Keratinocyte (primary cell): ENCODE measurements around the gene GPAT3. TPM values are rescaled to one million over a fixed set of nuclear protein-coding genes. Genes with fewer than 3 reads are reported as not detected.
A peak's percentile ranks its signal among the peaks of the same experiment; 100 is the strongest.

Experiments
- DNase-seq: peaks from one replicate; pipeline ENCODE4 v3.0.0-alpha.2; 2011; ENCODE audit warnings: low read depth, missing footprints, low spot score
- FAIRE-seq: peaks from 2 replicates; lab custom pipeline; 2011; peaks lifted over from hg19 to GRCh38; lab: Jason Lieb, UNC
- H2AFZ ChIP-seq: 2 replicates; pipeline ENCODE4 v1.6.0; 2012; ENCODE audit warnings: low read length, control low read depth, inconsistent platforms; ENCODE audit not compliant: control insufficient read depth
- H3K27ac ChIP-seq: 2 replicates; pipeline ENCODE4 v1.5.1; 2011; ENCODE audit warnings: low read length; ENCODE audit not compliant: control insufficient read depth, insufficient read depth
- H3K27me3 ChIP-seq: 3 replicates; pipeline ENCODE4 v1.6.0; 2011; ENCODE audit warnings: low read length; ENCODE audit not compliant: control insufficient read depth, insufficient read depth; ENCODE audit errors: extremely low read depth
- H3K36me3 ChIP-seq, 2 experiments: 2 replicates in 1 of 2; 3 replicates in 1 of 2; pipeline ENCODE4 v1.5.1; 2011; ENCODE audit warnings: low read length in 2 of 2, mild to moderate bottlenecking in 1 of 2; ENCODE audit not compliant: control insufficient read depth in 2 of 2, insufficient read depth in 2 of 2; ENCODE audit errors: extremely low read depth in 1 of 2
- H3K4me1 ChIP-seq: 3 replicates; pipeline ENCODE4 v1.5.1; 2011; ENCODE audit warnings: low read length; ENCODE audit not compliant: control insufficient read depth, insufficient read depth; ENCODE audit errors: extremely low read depth
- H3K4me2 ChIP-seq: 3 replicates; pipeline ENCODE4 v1.6.0; 2011; ENCODE audit warnings: low read depth, low read length; ENCODE audit not compliant: control insufficient read depth, insufficient read depth; ENCODE audit errors: extremely low read depth
- H3K4me3 ChIP-seq, 3 experiments: fragments of 200-600 bp in 1 of 3; sonication (generic) in 1 of 3; 2 replicates in 2 of 3; 3 replicates in 1 of 3; pipeline ENCODE4 v1.5.1; 2011 to 2016; ENCODE audit warnings: low read length in 3 of 3, mild to moderate bottlenecking in 3 of 3, control low read depth in 2 of 3, inconsistent platforms in 1 of 3, low read depth in 1 of 3, mixed read lengths in 1 of 3, mixed run types in 1 of 3, moderate library complexity in 1 of 3; ENCODE audit not compliant: control insufficient read depth in 2 of 3, insufficient read depth in 2 of 3; ENCODE audit errors: extremely low read depth in 1 of 3
- H3K79me2 ChIP-seq: 2 replicates; pipeline ENCODE4 v1.6.0; 2012; ENCODE audit warnings: low read length; ENCODE audit not compliant: control insufficient read depth, insufficient read depth
- H3K9ac ChIP-seq: 3 replicates; pipeline ENCODE4 v1.6.0; 2011; ENCODE audit warnings: low read length; ENCODE audit not compliant: control insufficient read depth, insufficient read depth; ENCODE audit errors: extremely low read depth
- H3K9me1 ChIP-seq: 3 replicates; pipeline ENCODE4 v1.6.0; 2011; ENCODE audit warnings: low read length; ENCODE audit not compliant: control insufficient read depth, insufficient read depth; ENCODE audit errors: extremely low read depth
- H3K9me3 ChIP-seq: 2 replicates; pipeline ENCODE4 v1.5.1; 2012; ENCODE audit warnings: low read depth, low read length; ENCODE audit not compliant: control insufficient read depth
- H4K20me1 ChIP-seq: 3 replicates; pipeline ENCODE4 v1.6.0; 2011; ENCODE audit warnings: low read length; ENCODE audit not compliant: control insufficient read depth, insufficient read depth; ENCODE audit errors: extremely low read depth
- EZH2 ChIP-seq: IDR thresholded peaks from one replicate; pipeline ENCODE4 v1.6.1; 2012; ENCODE audit warnings: inconsistent platforms, mild to moderate bottlenecking, low read length, moderate library complexity
- dilution Hi-C: fragments of 300-500 bp; cut with MboI; formaldehyde crosslinking; loops from one replicate; pipeline ENCODE4 v1.7.0; 2020; ENCODE audit warnings: low sequenced_read_pairs; ENCODE audit not compliant: extremely low pct_ligation_motif_present
- polyA plus RNA-seq, 5 experiments: library from polyadenylated mRNA; depleted of rRNA in 3 of 5; stranded (reverse) in 3 of 5; stranded (forward) in 1 of 5; unstranded in 1 of 5; fragments of >200 nt; gene quantifications; 1 replicate in 1 of 5; 2 replicates in 3 of 5; 3 replicates in 1 of 5; pipeline versions ENCODE4 v1.2.1 to v1.2.3, GENCODE V29; 2011 to 2012; ENCODE audit warnings: missing spikeins in 2 of 5, low read depth in 1 of 5, low replicate concordance in 1 of 5
- TF ChIP-seq, protein P1 (sequence below), 3 experiments: IDR thresholded peaks in 1 of 3; conservative IDR thresholded peaks in 1 of 3; optimal IDR thresholded peaks in 1 of 3; 2 replicates in 2 of 3; 3 replicates in 1 of 3; pipeline versions ENCODE3 to v1.5.1; 2011; ENCODE audit warnings: low read length in 3 of 3, mild to moderate bottlenecking in 3 of 3, moderate library complexity in 2 of 3, control low read depth in 1 of 3, inconsistent platforms in 1 of 3; ENCODE audit not compliant: insufficient read depth in 2 of 3; ENCODE audit errors: extremely low read depth in 1 of 3

The GPAT3 gene
- polyA plus RNA-seq, 1 donor (not counting 4 experiments of a cell fraction or from before 2014, with no cell fraction given): 2.4 TPM

DNA sequence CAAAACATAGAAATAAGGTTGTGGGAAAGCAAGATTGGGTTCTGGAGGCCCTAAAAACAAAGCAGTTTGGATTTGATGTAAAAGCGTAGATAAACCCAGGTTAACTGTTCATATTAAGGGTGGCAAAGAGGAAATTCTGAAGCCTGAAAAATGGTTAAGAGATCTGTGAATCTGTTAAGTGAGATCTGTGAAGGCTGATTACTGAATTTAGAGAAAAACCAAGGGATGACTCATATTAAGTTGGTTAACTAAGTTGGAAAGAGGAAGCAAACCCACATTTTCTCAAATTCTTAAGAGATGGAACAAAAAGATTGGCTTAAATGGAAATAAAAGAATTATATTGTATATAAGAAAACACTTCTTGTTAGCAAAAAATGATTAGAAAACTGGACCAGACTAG is 22.8 kb downstream of the GPAT3 start:
- Histone ChIP-seq H3K79me2 (no peaks in the 10 kb centered on the region), H3K4me2 (no peak overlapping the region), H3K27me3 (no peaks in the 10 kb centered on the region), H3K9ac (no peak overlapping the region), H3K36me3 (no peaks in the 10 kb centered on the region), H3K4me1 (peaks cover 12% of the 10 kb centered on the region), H3K4me3 (no peak overlapping the region), H3K9me3 (no peaks in the 10 kb centered on the region), H4K20me1 (no peaks in the 10 kb centered on the region), H3K9me1 (no peaks in the 10 kb centered on the region), H2AFZ (no peak overlapping the region), H3K27ac (no peak overlapping the region)
- FAIRE-seq (peak; percentile 58), DNase-seq (no peak)
- TF ChIP-seq EZH2: no peak
- TF ChIP-seq, protein P1, sequence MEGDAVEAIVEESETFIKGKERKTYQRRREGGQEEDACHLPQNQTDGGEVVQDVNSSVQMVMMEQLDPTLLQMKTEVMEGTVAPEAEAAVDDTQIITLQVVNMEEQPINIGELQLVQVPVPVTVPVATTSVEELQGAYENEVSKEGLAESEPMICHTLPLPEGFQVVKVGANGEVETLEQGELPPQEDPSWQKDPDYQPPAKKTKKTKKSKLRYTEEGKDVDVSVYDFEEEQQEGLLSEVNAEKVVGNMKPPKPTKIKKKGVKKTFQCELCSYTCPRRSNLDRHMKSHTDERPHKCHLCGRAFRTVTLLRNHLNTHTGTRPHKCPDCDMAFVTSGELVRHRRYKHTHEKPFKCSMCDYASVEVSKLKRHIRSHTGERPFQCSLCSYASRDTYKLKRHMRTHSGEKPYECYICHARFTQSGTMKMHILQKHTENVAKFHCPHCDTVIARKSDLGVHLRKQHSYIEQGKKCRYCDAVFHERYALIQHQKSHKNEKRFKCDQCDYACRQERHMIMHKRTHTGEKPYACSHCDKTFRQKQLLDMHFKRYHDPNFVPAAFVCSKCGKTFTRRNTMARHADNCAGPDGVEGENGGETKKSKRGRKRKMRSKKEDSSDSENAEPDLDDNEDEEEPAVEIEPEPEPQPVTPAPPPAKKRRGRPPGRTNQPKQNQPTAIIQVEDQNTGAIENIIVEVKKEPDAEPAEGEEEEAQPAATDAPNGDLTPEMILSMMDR (optimal IDR thresholded peaks at IDR 0.05 in 1 of 3, IDR thresholded peaks at IDR 0.05 in 1 of 3, conservative IDR thresholded peaks at IDR 0.05 in 1 of 3; ENCODE audit: extremely low read depth in 1 of 3, insufficient read depth in 2 of 3, low read length in 3 of 3): no peak
- dilution Hi-C loops: no loop called here

DNA sequence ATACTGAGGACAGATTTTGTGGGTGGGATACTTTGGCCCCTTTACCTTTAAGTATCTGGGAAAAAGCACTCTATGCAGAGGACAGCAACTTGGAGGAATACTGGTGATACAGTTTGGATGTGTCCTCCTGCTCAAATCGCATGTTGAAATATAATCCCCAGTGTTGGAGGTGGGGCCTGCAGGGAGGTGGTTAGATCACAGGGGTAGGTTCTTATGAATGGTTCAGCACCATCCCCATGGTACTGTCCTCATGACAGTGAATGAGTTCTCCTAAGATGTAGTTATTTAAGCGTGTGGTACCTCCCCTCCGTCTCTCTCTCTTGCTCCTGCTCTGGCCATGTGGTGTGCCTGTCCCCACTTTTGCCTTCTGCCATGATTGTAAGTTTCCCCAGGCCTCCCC is 24.6 kb downstream of the GPAT3 start:
- DNase-seq: no peak
- no peaks in the 10 kb centered on the region for H4K20me1 ChIP-seq
- FAIRE-seq: no peak
- no peak overlapping the region for H2AFZ ChIP-seq
- no peaks in the 10 kb centered on the region for H3K27me3 ChIP-seq
- no peaks in the 10 kb centered on the region for H3K9me3 ChIP-seq
- dilution Hi-C loops: no loop called here
- H3K36me3 ChIP-seq: no peaks in the 10 kb centered on the region
- no peak overlapping the region for H3K9ac ChIP-seq
- H3K27ac ChIP-seq: no peak overlapping the region
- TF ChIP-seq, protein P1 (optimal IDR thresholded peaks at IDR 0.05 in 1 of 3, IDR thresholded peaks at IDR 0.05 in 1 of 3, conservative IDR thresholded peaks at IDR 0.05 in 1 of 3; ENCODE audit: extremely low read depth in 1 of 3, insufficient read depth in 2 of 3, low read length in 3 of 3): no peak
- TF ChIP-seq EZH2: no peak
- no peak overlapping the region for H3K4me3 ChIP-seq
- no peak overlapping the region for H3K4me2 ChIP-seq
- peaks cover 12% of the 10 kb centered on the region for H3K4me1 ChIP-seq
- H3K9me1 ChIP-seq: no peaks in the 10 kb centered on the region
- no peaks in the 10 kb centered on the region for H3K79me2 ChIP-seq
